Measurements from ENCODE around the gene NCLN.
A peak's percentile ranks its signal among the peaks of the same experiment; 100 is the strongest.
"Not testable (repeated sequence)": the region's sequence is repeated elsewhere in the genome, so short reads cannot be mapped to it uniquely, and the experiment has no call there.

The NCLN gene

GRCh38 chr19:3171894-3172672, 13.6 kb upstream of the NCLN start:
- TF ChIP-seq CTCF (conservative IDR thresholded peaks at IDR 0.05): no peak
- no peak for TF ChIP-seq ZFX (IDR thresholded peaks at IDR 0.05)
- H3K27ac ChIP-seq: no peak overlapping the region

GRCh38 chr19:3172673-3173000, 13.1 kb upstream of the NCLN start:
- H3K27ac ChIP-seq: not testable (repeated sequence)

- no peak for TF ChIP-seq ZFX (IDR thresholded peaks at IDR 0.05)
- no peak for TF ChIP-seq CTCF (conservative IDR thresholded peaks at IDR 0.05)
- peak overlapping the region; percentile 46 for H3K27ac ChIP-seq
These were observed 9.7 kb upstream of the NCLN start for GRCh38 chr19:3175781-3176714.

- TF ChIP-seq CTCF (conservative IDR thresholded peaks at IDR 0.05) (no peak), ZFX (IDR thresholded peaks at IDR 0.05) (no peak)
- H3K27ac ChIP-seq: peak overlapping the region; percentile 46
These were observed 8.8 kb upstream of the NCLN start for GRCh38 chr19:3176715-3177501.

GRCh38 chr19:3178377-3178972, 7.3 kb upstream of the NCLN start, which contains the start of gene S1PR4:
TSS of gene S1PR4 (plus strand) at chr19:3178769. CDS start at chr19:3178793, 24 bp downstream.
- TF ChIP-seq CTCF (conservative IDR thresholded peaks at IDR 0.05) (no peak), ZFX (IDR thresholded peaks at IDR 0.05) (no peak)
- H3K27ac ChIP-seq: no peak within 1 kb of the TSS

- no peak overlapping the region for H3K27ac ChIP-seq
These were observed 6.6 kb upstream of the NCLN start for GRCh38 chr19:3178973-3179738.

More at GRCh38 chr19:3178973-3179738, 6.6 kb upstream of the NCLN start:
- no peak for TF ChIP-seq ZFX (IDR thresholded peaks at IDR 0.05)
- no peak for TF ChIP-seq CTCF (conservative IDR thresholded peaks at IDR 0.05)

Measured in C4-2B (cell line).